Measurements from ENCODE around the gene CHI3L1. TPM values are rescaled to one million over a fixed set of nuclear protein-coding genes. Genes with fewer than 3 reads are reported as not detected.
A peak's percentile ranks its signal among the peaks of the same experiment; 100 is the strongest.

Gene CHI3L1
- total and polyA plus RNA-seq, 11 donors = 0.15 to 27.1 (median 1.3) TPM; not detected in 1

- intact Hi-C loops (cut with DNase I) = no loop called here
- TF ChIP-seq, protein P1, sequence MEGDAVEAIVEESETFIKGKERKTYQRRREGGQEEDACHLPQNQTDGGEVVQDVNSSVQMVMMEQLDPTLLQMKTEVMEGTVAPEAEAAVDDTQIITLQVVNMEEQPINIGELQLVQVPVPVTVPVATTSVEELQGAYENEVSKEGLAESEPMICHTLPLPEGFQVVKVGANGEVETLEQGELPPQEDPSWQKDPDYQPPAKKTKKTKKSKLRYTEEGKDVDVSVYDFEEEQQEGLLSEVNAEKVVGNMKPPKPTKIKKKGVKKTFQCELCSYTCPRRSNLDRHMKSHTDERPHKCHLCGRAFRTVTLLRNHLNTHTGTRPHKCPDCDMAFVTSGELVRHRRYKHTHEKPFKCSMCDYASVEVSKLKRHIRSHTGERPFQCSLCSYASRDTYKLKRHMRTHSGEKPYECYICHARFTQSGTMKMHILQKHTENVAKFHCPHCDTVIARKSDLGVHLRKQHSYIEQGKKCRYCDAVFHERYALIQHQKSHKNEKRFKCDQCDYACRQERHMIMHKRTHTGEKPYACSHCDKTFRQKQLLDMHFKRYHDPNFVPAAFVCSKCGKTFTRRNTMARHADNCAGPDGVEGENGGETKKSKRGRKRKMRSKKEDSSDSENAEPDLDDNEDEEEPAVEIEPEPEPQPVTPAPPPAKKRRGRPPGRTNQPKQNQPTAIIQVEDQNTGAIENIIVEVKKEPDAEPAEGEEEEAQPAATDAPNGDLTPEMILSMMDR (IDR thresholded peaks at IDR 0.05) = no peak
- no peak for TF ChIP-seq POLR2A (IDR thresholded peaks at IDR 0.05)
- WGBS, 4 donors = 73 to 89% (median 80%) methylated on average over 5 of the region's 5 CpGs
- H3K4me1 ChIP-seq = peaks cover 0 to 15% (median 0%) of the 10 kb centered on the region in 12 donors
- DNase-seq (no peak), ATAC-seq (no peak)
- H3K27me3 ChIP-seq = no peaks in the 10 kb centered on the region
- H3K9me3 ChIP-seq = no peaks in the 10 kb centered on the region
- H3K27ac ChIP-seq = no peak overlapping the region
- no peaks in the 10 kb centered on the region for H3K36me3 ChIP-seq
- H3K4me3 ChIP-seq = no peak overlapping the region
These were observed 19.7 kb upstream of the CHI3L1 start for GRCh38 chr1:203206129-203206687.

DNA sequence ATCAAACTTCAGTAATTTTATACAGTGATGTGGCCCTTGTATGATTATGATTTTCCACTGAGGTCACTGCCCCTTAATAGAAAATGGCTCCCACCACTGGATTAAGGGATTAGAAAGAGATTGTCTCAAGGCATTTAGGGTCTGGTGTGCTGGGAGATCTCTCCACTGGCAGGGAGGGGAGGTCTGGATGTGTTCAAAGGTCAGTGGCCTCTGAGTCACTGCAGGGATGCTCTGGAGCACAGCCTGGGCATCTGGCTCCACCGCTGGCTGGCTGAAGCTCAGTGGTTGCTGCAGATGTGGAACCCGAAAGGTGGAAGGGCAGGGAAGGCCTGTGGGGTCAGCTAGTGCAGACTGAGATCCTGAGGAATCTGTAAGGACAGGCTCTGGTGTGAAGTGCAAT, 18.3 kb upstream of the CHI3L1 start:
- WGBS, 4 donors = 86 to 92% (median 88%) methylated on average over 2 of the region's 2 CpGs
- Histone ChIP-seq H3K4me3 (no peak overlapping the region), H3K27me3 (no peaks in the 10 kb centered on the region), H3K27ac (no peak overlapping the region), H3K4me1 (peaks cover 0 to 30% (median 3%) of the 10 kb centered on the region in 12 donors), H3K9me3 (no peaks in the 10 kb centered on the region), H3K36me3 (no peaks in the 10 kb centered on the region)
- TF ChIP-seq, protein P1 (IDR thresholded peaks at IDR 0.05) = no peak
- no peak for TF ChIP-seq POLR2A (IDR thresholded peaks at IDR 0.05)
- ATAC-seq (no peak), DNase-seq (peak in 1 of 5 donors; percentile 26)
- intact Hi-C loops (cut with DNase I) = no loop called here

- intact Hi-C loops (cut with DNase I) = no loop called here
- 74 to 82% (median 78%) methylated on average over 15 of the region's 15 CpGs for WGBS, 4 donors
- TF ChIP-seq, protein P1 (IDR thresholded peaks at IDR 0.05) = no peak
- no peak for TF ChIP-seq POLR2A (IDR thresholded peaks at IDR 0.05)
- H3K9me3 ChIP-seq = no peaks in the 10 kb centered on the region
- DNase-seq (peak in 4 of 5 donors; percentile 25 to 75 (median 60)), ATAC-seq (peak; percentile 62 to 85 (median 80))
- H3K4me1 ChIP-seq = peaks cover 0 to 36% (median 5%) of the 10 kb centered on the region in 12 donors
- no peaks in the 10 kb centered on the region for H3K27me3 ChIP-seq
- H3K27ac ChIP-seq = peak overlapping the region in 10 of 12 donors; percentile 33 to 77 (median 58)
- H3K36me3 ChIP-seq = no peaks in the 10 kb centered on the region
- H3K4me3 ChIP-seq = no peak overlapping the region
These were observed 16.1 kb upstream of the CHI3L1 start for GRCh38 chr1:203202431-203203245.

- H3K27ac ChIP-seq = peak overlapping the region in 10 of 12 donors; percentile 33 to 77 (median 54)
- DNase-seq = no peak
- H3K36me3 ChIP-seq = no peaks in the 10 kb centered on the region
- TF ChIP-seq, protein P1 (IDR thresholded peaks at IDR 0.05) = no peak
- no peak for TF ChIP-seq POLR2A (IDR thresholded peaks at IDR 0.05)
- H3K4me1 ChIP-seq = peaks cover 0 to 36% (median 5%) of the 10 kb centered on the region in 12 donors
- H3K4me3 ChIP-seq = no peak overlapping the region
- WGBS, 4 donors = 73 to 85% (median 77%) methylated on average over 10 of the region's 10 CpGs
- no peaks in the 10 kb centered on the region for H3K27me3 ChIP-seq
- intact Hi-C loops (cut with DNase I) = no loop called here
- ATAC-seq = no peak
- H3K9me3 ChIP-seq = no peaks in the 10 kb centered on the region
These were observed 15.2 kb upstream of the CHI3L1 start for GRCh38 chr1:203201516-203202205.
